SK-N-SH (cell line): Measurements from ENCODE around the gene RAB40C.

Experiments
- NFIC ChIP-seq: IDR thresholded peaks from 2 replicates; pipeline ENCODE4 v1.4.0; 2012; ENCODE audit warnings: borderline replicate concordance
- YY1 ChIP-seq: IDR thresholded peaks from 2 replicates; pipeline ENCODE4 v1.4.0; 2012; ENCODE audit warnings: low read depth, mild to moderate bottlenecking
- TF ChIP-seq, protein P1 (sequence below): fragments of 200-600 bp; sonication (generic); IDR thresholded peaks from 2 replicates; pipeline ENCODE4 v1.6.1; 2017; ENCODE audit warnings: antibody characterized with exemption, mild to moderate bottlenecking, moderate library complexity

GRCh38 chr16:578870-579405, 10.9 kb upstream of the RAB40C start:
- TF ChIP-seq YY1 (no peak), NFIC (no peak)
- TF ChIP-seq, protein P1, sequence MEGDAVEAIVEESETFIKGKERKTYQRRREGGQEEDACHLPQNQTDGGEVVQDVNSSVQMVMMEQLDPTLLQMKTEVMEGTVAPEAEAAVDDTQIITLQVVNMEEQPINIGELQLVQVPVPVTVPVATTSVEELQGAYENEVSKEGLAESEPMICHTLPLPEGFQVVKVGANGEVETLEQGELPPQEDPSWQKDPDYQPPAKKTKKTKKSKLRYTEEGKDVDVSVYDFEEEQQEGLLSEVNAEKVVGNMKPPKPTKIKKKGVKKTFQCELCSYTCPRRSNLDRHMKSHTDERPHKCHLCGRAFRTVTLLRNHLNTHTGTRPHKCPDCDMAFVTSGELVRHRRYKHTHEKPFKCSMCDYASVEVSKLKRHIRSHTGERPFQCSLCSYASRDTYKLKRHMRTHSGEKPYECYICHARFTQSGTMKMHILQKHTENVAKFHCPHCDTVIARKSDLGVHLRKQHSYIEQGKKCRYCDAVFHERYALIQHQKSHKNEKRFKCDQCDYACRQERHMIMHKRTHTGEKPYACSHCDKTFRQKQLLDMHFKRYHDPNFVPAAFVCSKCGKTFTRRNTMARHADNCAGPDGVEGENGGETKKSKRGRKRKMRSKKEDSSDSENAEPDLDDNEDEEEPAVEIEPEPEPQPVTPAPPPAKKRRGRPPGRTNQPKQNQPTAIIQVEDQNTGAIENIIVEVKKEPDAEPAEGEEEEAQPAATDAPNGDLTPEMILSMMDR = peak; percentile 46
